HEK293T (cell line): Measurements from ENCODE around the gene CAB39L.

Experiments
- BHLHE40 ChIP-seq: fragments of 450-650 bp; IDR thresholded peaks from 2 replicates; pipeline ENCODE4 v1.6.1; 2016; ENCODE audit warnings: mild to moderate bottlenecking, moderate library complexity, borderline replicate concordance
- ELF4 ChIP-seq: fragments of 450-650 bp; IDR thresholded peaks from 2 replicates; pipeline ENCODE4 v1.6.1; 2017; ENCODE audit warnings: antibody characterized with exemption
- FOXK2 ChIP-seq: fragments of 450-650 bp; IDR thresholded peaks from 2 replicates; pipeline ENCODE4 v1.6.1; 2016; ENCODE audit warnings: mild to moderate bottlenecking
- FOXM1 ChIP-seq: fragments of 450-650 bp; IDR thresholded peaks from 2 replicates; pipeline ENCODE4 v1.6.1; 2017; ENCODE audit warnings: mild to moderate bottlenecking, borderline replicate concordance
- HDGF ChIP-seq: fragments of 450-650 bp; IDR thresholded peaks from 2 replicates; pipeline ENCODE4 v1.6.1; 2017; ENCODE audit warnings: antibody characterized with exemption, borderline replicate concordance
- NFRKB ChIP-seq: fragments of 450-650 bp; IDR thresholded peaks from 2 replicates; pipeline ENCODE4 v1.6.1; 2016; ENCODE audit warnings: mild to moderate bottlenecking, moderate library complexity
- SP1 ChIP-seq: fragments of 450-650 bp; IDR thresholded peaks from 2 replicates; pipeline ENCODE4 v1.6.1; 2017
- SUZ12 ChIP-seq: fragments of 450-650 bp; IDR thresholded peaks from 2 replicates; pipeline ENCODE4 v1.6.1; 2016; ENCODE audit warnings: mild to moderate bottlenecking
- TARDBP ChIP-seq: fragments of 450-650 bp; IDR thresholded peaks from 2 replicates; pipeline ENCODE4 v1.6.1; 2016
- ZNF384 ChIP-seq: fragments of 450-650 bp; IDR thresholded peaks from 2 replicates; pipeline ENCODE4 v1.6.1; 2016

GRCh38 chr13:49304356-49304755 is 139.5 kb downstream of the CAB39L start:
- TF ChIP-seq ZNF384, result no peak
- no peak for TF ChIP-seq TARDBP
- TF ChIP-seq HDGF, result no peak
- TF ChIP-seq NFRKB, result no peak
- TF ChIP-seq SUZ12, result no peak
- TF ChIP-seq SP1, result no peak
- no peak for TF ChIP-seq BHLHE40
- TF ChIP-seq FOXK2, result no peak
- no peak for TF ChIP-seq FOXM1
- TF ChIP-seq ELF4, result no peak
